HG02884 (cell line): ENCODE measurements around the gene ULK3.

Experiments used
- ATAC-seq: cut with Tn5 transposase; IDR thresholded peaks from one replicate; pipeline ENCODE4 v1.9.1; 2021; ENCODE audit warnings: mild to moderate bottlenecking, moderate library complexity; ENCODE audit not compliant: unreplicated experiment

ULK3 gene

DNA sequence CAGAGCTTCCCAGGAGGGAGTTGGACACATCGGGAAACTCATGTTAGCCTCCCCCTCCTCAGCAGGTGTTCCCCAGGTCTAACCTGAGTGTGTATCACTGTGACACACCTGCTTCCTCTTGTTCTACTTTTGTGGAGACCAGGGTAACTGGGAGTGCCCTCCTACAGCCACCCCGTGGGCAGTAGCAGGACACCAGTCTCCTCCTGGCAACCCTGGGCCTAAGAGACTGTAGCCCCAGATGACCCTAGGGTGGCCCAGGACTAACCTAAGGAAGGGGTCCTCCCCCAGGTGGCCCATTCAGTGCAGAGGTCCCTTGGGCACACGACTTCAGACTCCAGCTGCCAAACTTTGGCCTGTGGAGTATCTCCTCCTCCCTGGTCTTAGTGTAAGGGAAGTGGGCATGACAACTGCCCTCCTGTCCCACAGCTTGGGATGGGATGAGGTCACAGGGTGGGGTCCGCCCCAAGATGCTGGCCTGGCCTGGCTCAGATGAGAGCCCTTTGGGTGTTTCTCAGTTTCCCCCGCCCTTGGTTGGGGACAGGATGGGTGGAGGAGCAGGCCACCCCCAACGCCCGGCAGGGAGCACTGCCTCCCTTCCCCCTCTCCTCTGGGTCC, 56.3 kb downstream of the ULK3 start:
- ATAC-seq, result no peak
